ENCODE measurements around the gene PRKCE. TPM values are rescaled to one million over a fixed set of nuclear protein-coding genes. Genes with fewer than 3 reads are reported as not detected.

Gene PRKCE
- polyA plus RNA-seq, 1 of the 3 experiments (the other 2 are of a cell fraction): 16.3 TPM

DNA sequence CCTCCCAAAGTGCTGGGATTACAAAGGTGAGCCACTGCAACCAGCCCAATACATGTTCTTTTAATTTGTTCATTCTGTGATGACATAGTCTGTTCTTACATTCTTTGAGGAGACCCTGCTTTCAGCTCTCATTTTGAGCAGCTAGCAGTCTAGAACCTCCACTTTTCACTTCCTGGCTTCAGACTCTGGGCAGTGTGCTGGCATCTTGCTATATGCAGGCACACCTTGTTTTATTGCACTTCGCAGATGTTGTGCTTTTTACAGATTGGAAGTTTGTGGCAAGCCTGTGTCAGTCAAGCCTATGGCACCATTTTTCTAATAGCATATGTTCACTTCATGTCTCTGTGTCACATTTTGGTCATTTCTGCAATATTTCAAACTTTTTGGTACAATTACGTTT is 72.4 kb downstream of the PRKCE start:
- no peaks in the 10 kb centered on the region for H3F3A ChIP-seq (replicated peaks; ENCODE audit: insufficient read depth)
- no peaks in the 10 kb centered on the region for H4K20me1 ChIP-seq (ENCODE audit: insufficient read depth)
- H3K4me1 ChIP-seq (ENCODE audit: control insufficient read depth in 1 of 2, insufficient read depth in 2 of 2, low read depth in 1 of 2, low read length in 1 of 2): peaks cover 0 to 2% of the 10 kb centered on the region in 2 experiments; a peak in 1 of 4 replicates
- ChIA-PET CTCF (interaction anchor here (1.2 kb wide), 1 partner anchor 9 kb away, joined by 4 read pairs; no protein-coding TSS in a partner anchor), POLR2A (no interaction called here)
- H3K9me2 ChIP-seq: no peaks in the 10 kb centered on the region
- no peak overlapping the region for H3K27ac ChIP-seq (ENCODE audit: low read depth in 2 of 2, low read length in 1 of 2)
- no peak for TF ChIP-seq EZH2phosphoT487 (IDR thresholded peaks at IDR 0.05; ENCODE audit: borderline replicate concordance, low read depth)
- no peak for TF ChIP-seq FOXJ3 (CRISPR knock-in tag; IDR thresholded peaks at IDR 0.05)
- TF ChIP-seq, protein P1, sequence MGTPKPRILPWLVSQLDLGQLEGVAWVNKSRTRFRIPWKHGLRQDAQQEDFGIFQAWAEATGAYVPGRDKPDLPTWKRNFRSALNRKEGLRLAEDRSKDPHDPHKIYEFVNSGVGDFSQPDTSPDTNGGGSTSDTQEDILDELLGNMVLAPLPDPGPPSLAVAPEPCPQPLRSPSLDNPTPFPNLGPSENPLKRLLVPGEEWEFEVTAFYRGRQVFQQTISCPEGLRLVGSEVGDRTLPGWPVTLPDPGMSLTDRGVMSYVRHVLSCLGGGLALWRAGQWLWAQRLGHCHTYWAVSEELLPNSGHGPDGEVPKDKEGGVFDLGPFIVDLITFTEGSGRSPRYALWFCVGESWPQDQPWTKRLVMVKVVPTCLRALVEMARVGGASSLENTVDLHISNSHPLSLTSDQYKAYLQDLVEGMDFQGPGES (IDR thresholded peaks at IDR 0.05; ENCODE audit: low read depth, low read length): no peak
- TF ChIP-seq, protein P2, sequence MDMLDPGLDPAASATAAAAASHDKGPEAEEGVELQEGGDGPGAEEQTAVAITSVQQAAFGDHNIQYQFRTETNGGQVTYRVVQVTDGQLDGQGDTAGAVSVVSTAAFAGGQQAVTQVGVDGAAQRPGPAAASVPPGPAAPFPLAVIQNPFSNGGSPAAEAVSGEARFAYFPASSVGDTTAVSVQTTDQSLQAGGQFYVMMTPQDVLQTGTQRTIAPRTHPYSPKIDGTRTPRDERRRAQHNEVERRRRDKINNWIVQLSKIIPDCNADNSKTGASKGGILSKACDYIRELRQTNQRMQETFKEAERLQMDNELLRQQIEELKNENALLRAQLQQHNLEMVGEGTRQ (IDR thresholded peaks at IDR 0.05; ENCODE audit: borderline replicate concordance, low read depth, low read length): no peak
- TF ChIP-seq, protein P3, sequence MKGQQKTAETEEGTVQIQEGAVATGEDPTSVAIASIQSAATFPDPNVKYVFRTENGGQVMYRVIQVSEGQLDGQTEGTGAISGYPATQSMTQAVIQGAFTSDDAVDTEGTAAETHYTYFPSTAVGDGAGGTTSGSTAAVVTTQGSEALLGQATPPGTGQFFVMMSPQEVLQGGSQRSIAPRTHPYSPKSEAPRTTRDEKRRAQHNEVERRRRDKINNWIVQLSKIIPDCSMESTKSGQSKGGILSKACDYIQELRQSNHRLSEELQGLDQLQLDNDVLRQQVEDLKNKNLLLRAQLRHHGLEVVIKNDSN (IDR thresholded peaks at IDR 0.05; ENCODE audit: borderline replicate concordance, low read depth): no peak
- no peak for TF ChIP-seq EP300 (IDR thresholded peaks at IDR 0.05; ENCODE audit: borderline replicate concordance in 1 of 2, low read depth in 1 of 2, low read length in 1 of 2)
- no peak for TF ChIP-seq CHD2 (IDR thresholded peaks at IDR 0.05; ENCODE audit: low read length, partially characterized antibody)
- WGBS (ENCODE audit: low lambda C conversion rate): 97% methylated on average over 2 of the region's 2 CpGs
- H3K79me2 ChIP-seq (ENCODE audit: insufficient read depth): no peaks in the 10 kb centered on the region
- no peak overlapping the region for H2AFZ ChIP-seq (ENCODE audit: low read depth)
- no peaks in the 10 kb centered on the region for H3K36me3 ChIP-seq (replicated peaks in 1 of 2; ENCODE audit: control insufficient read depth in 1 of 2, insufficient read depth in 2 of 2, low read length in 1 of 2)
- H3K4me2 ChIP-seq: no peak overlapping the region
- no peaks in the 10 kb centered on the region for H3K9me3 ChIP-seq
- H3K9ac ChIP-seq: no peak overlapping the region
- H3K4me3 ChIP-seq (ENCODE audit: low read depth in 2 of 2, low read length in 1 of 2): no peak overlapping the region
- DNase-seq: no peak
- no peaks in the 10 kb centered on the region for H3K27me3 ChIP-seq (ENCODE audit: insufficient read depth)

DNA sequence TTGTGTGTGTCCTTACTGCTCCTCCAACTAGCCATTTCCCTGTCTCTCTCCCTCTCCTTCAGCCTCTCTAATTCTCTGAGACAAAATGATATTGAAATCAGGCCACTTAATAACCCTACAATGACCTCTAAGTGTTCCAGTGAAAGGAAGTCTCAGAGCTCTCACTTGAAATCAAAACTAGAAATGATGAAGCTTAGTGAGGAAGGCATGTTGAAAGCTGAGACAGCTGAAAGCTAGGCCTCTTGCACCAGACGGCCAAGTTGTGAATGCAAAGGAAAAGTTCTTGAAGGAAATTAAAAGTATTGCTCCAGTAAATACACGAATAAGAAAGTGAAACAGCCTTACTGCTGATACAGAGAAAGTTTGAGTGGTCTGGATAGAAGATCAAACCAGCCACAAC is 72.9 kb downstream of the PRKCE start:
- CTCF ChIA-PET: no interaction called here
- Histone ChIP-seq H3K4me1 (ENCODE audit: control insufficient read depth in 1 of 2, insufficient read depth in 2 of 2, low read depth in 1 of 2, low read length in 1 of 2) (peaks cover 0 to 2% of the 10 kb centered on the region in 2 experiments; a peak in 1 of 4 replicates), H2AFZ (ENCODE audit: low read depth) (no peak overlapping the region), H3K79me2 (ENCODE audit: insufficient read depth) (no peaks in the 10 kb centered on the region), H3K4me3 (ENCODE audit: low read depth in 2 of 2, low read length in 1 of 2) (no peak overlapping the region), H3K27ac (ENCODE audit: low read depth in 2 of 2, low read length in 1 of 2) (no peak overlapping the region), H3K9ac (no peak overlapping the region), H3K9me3 (no peaks in the 10 kb centered on the region), H3K27me3 (ENCODE audit: insufficient read depth) (no peaks in the 10 kb centered on the region), H3K36me3 (replicated peaks in 1 of 2; ENCODE audit: control insufficient read depth in 1 of 2, insufficient read depth in 2 of 2, low read length in 1 of 2) (no peaks in the 10 kb centered on the region), H4K20me1 (ENCODE audit: insufficient read depth) (no peaks in the 10 kb centered on the region), H3K4me2 (no peak overlapping the region), H3F3A (replicated peaks; ENCODE audit: insufficient read depth) (no peaks in the 10 kb centered on the region), H3K9me2 (no peaks in the 10 kb centered on the region)
- DNase-seq: no peak
- POLR2A ChIA-PET: no interaction called here
- WGBS (ENCODE audit: low lambda C conversion rate): 87% methylated on average over 2 of the region's 2 CpGs
- TF ChIP-seq TEAD4 (IDR thresholded peaks at IDR 0.05; ENCODE audit: borderline replicate concordance, insufficient read depth) (no peak), RAD21 (IDR thresholded peaks at IDR 0.05; ENCODE audit: low read length) (no peak), NFIC (IDR thresholded peaks at IDR 0.05; ENCODE audit: borderline replicate concordance) (no peak), FOSL2 (IDR thresholded peaks at IDR 0.05; ENCODE audit: borderline replicate concordance, low read depth) (no peak), SMC3 (IDR thresholded peaks at IDR 0.05; ENCODE audit: low read depth, low read length) (no peak), MXI1 (IDR thresholded peaks at IDR 0.05; ENCODE audit: low read depth, low read length) (no peak), RFX5 (IDR thresholded peaks at IDR 0.05; ENCODE audit: low read length) (no peak), NRF1 (IDR thresholded peaks at IDR 0.05; ENCODE audit: low read depth, low read length) (no peak), FOXJ3 (CRISPR knock-in tag; IDR thresholded peaks at IDR 0.05) (no peak), MEF2A (IDR thresholded peaks at IDR 0.05; ENCODE audit: borderline replicate concordance, low read depth) (no peak), ELF1 (IDR thresholded peaks at IDR 0.05) (no peak), FOXM1 (IDR thresholded peaks at IDR 0.05; ENCODE audit: low read depth) (no peak)
- TF ChIP-seq, protein P1 (IDR thresholded peaks at IDR 0.05; ENCODE audit: low read depth, low read length): no peak
- TF ChIP-seq, protein P4, sequence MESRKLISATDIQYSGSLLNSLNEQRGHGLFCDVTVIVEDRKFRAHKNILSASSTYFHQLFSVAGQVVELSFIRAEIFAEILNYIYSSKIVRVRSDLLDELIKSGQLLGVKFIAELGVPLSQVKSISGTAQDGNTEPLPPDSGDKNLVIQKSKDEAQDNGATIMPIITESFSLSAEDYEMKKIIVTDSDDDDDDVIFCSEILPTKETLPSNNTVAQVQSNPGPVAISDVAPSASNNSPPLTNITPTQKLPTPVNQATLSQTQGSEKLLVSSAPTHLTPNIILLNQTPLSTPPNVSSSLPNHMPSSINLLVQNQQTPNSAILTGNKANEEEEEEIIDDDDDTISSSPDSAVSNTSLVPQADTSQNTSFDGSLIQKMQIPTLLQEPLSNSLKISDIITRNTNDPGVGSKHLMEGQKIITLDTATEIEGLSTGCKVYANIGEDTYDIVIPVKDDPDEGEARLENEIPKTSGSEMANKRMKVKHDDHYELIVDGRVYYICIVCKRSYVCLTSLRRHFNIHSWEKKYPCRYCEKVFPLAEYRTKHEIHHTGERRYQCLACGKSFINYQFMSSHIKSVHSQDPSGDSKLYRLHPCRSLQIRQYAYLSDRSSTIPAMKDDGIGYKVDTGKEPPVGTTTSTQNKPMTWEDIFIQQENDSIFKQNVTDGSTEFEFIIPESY (IDR thresholded peaks at IDR 0.05; ENCODE audit: borderline replicate concordance, low read depth): no peak
- TF ChIP-seq, protein P5, sequence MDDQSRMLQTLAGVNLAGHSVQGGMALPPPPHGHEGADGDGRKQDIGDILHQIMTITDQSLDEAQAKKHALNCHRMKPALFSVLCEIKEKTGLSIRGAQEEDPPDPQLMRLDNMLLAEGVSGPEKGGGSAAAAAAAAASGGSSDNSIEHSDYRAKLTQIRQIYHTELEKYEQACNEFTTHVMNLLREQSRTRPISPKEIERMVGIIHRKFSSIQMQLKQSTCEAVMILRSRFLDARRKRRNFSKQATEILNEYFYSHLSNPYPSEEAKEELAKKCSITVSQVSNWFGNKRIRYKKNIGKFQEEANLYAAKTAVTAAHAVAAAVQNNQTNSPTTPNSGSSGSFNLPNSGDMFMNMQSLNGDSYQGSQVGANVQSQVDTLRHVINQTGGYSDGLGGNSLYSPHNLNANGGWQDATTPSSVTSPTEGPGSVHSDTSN (IDR thresholded peaks at IDR 0.05): no peak

Data from SK-N-SH (cell line).